Right ventricle myocardium inferior (tissue), 1 donor: ENCODE results near the gene NLGN1. TPM values are rescaled to one million over a fixed set of nuclear protein-coding genes. Genes with fewer than 3 reads are reported as not detected.

Source experiments
- ATAC-seq: fragments of 200-7000 bp; cut with Tn5 transposase; one replicate; pipeline ENCODE4 v1.9.1; 2020; ENCODE audit warnings: mild to moderate bottlenecking, moderate library complexity
- DNase-seq: peaks from one replicate; pipeline ENCODE4 v3.0.0; 2021; ENCODE audit errors: missing footprints
- intact Hi-C: fragments of 100-400 bp; cut with DNase I; formaldehyde crosslinking; loops from one replicate; pipeline ENCODE4 v1.11.0; 2022
- total RNA-seq: library from RNA; stranded (reverse); fragmentation: NEBNext Ultra II Directional; extraction: Animal tissue kit (Norgen Biotek cat#: 25700); gene quantifications from one replicate; pipeline ENCODE4 v1.2.1, GENCODE V29; 2021
- donor health status: DM: no; HTN: yes; CAD: no; lungs with severe emphysema.

The NLGN1 gene
- total RNA-seq, 1 donor from 2014 or later: 8.0 TPM

- intact Hi-C loops: no loop called here
Measured at GRCh38 chr3:173773800-173774199, 376.3 kb downstream of the NLGN1 start.

GRCh38 chr3:173774294-173774693 is 376.8 kb downstream of the NLGN1 start:
- ATAC-seq: no peak
- intact Hi-C loops: no loop called here
- DNase-seq: no peak

More at GRCh38 chr3:173773800-173774199, 376.3 kb downstream of the NLGN1 start:
- no peak for ATAC-seq
- no peak for DNase-seq

- ATAC-seq (no peak), DNase-seq (no peak)
- intact Hi-C loops: no loop called here
Measured at GRCh38 chr3:173778251-173778650, 380.7 kb downstream of the NLGN1 start.

GRCh38 chr3:173780067-173780466 is 382.5 kb downstream of the NLGN1 start:
- intact Hi-C loops: no loop called here
- DNase-seq: no peak
- ATAC-seq: no peak

GRCh38 chr3:173785004-173785403 is 387.5 kb downstream of the NLGN1 start:
- ATAC-seq (no peak), DNase-seq (no peak)
- intact Hi-C loops: no loop called here

GRCh38 chr3:173789530-173790162 is 392.1 kb downstream of the NLGN1 start:
- intact Hi-C loops: no loop called here
- no peak for DNase-seq
- no peak for ATAC-seq

GRCh38 chr3:173793963-173794362 is 396.4 kb downstream of the NLGN1 start:
- ATAC-seq (no peak), DNase-seq (no peak)
- intact Hi-C loops: no loop called here

- no peak for ATAC-seq
- intact Hi-C loops: no loop called here
- DNase-seq: no peak
Measured at GRCh38 chr3:173796405-173796804, 398.9 kb downstream of the NLGN1 start.

GRCh38 chr3:173796890-173797289 is 399.3 kb downstream of the NLGN1 start:
- no peak for DNase-seq
- intact Hi-C loops: no loop called here
- no peak for ATAC-seq

GRCh38 chr3:173799060-173799816 is 401.7 kb downstream of the NLGN1 start:
- no peak for ATAC-seq
- DNase-seq: no peak
- intact Hi-C loops: no loop called here

GRCh38 chr3:173800154-173800553 is 402.6 kb downstream of the NLGN1 start:
- no peak for ATAC-seq

GRCh38 chr3:173814809-173815208 is 417.3 kb downstream of the NLGN1 start:
- intact Hi-C loops: loop anchor here (1.0 kb wide), 1 partner anchor 31 kb away; no protein-coding TSS in a partner anchor
- ATAC-seq (no peak), DNase-seq (no peak)

More at GRCh38 chr3:173800154-173800553, 402.6 kb downstream of the NLGN1 start:
- DNase-seq: no peak
- intact Hi-C loops: no loop called here

- ATAC-seq (no peak), DNase-seq (no peak)
- intact Hi-C loops: no loop called here
Measured at GRCh38 chr3:173819368-173819767, 421.8 kb downstream of the NLGN1 start.

- DNase-seq: no peak
- intact Hi-C loops: no loop called here
Measured at GRCh38 chr3:173823911-173824460, 426.4 kb downstream of the NLGN1 start.

GRCh38 chr3:173825730-173826129 is 428.2 kb downstream of the NLGN1 start:
- no peak for ATAC-seq
- intact Hi-C loops: no loop called here
- no peak for DNase-seq

More at GRCh38 chr3:173823911-173824460, 426.4 kb downstream of the NLGN1 start:
- no peak for ATAC-seq

GRCh38 chr3:173826416-173826815 is 428.9 kb downstream of the NLGN1 start:
- no peak for ATAC-seq
- intact Hi-C loops: no loop called here
- DNase-seq: no peak

- ATAC-seq (no peak), DNase-seq (no peak)
- intact Hi-C loops: no loop called here
Measured at GRCh38 chr3:173826901-173827609, 429.5 kb downstream of the NLGN1 start.

- ATAC-seq (no peak), DNase-seq (no peak)
- intact Hi-C loops: no loop called here
Measured at GRCh38 chr3:173838644-173839043, 441.1 kb downstream of the NLGN1 start.

- intact Hi-C loops: no loop called here
- ATAC-seq (no peak), DNase-seq (no peak)
Measured at GRCh38 chr3:173839859-173840258, 442.3 kb downstream of the NLGN1 start.
